HCT116 (cell line): ENCODE results near the gene CAMKMT. TPM values are rescaled to one million over a fixed set of nuclear protein-coding genes. Genes with fewer than 3 reads are reported as not detected.

Experiments used
- ATAC-seq: fragments of 200-7000 bp; cut with Tn5 transposase; 2 replicates; pipeline ENCODE4 v1.9.1; 2020; ENCODE audit warnings: mild to moderate bottlenecking, moderate library complexity
- BruUV-seq: library from RNA; stranded (reverse); fragments of 400-500 nt; replicated peaks from 2 replicates; lab custom pipeline; 2021; lab: Mats Ljungman, UMichigan
- CTCF ChIA-PET: fragments of 300-600 bp; sonication (Branson Sonifier 250); formaldehyde crosslinking; loops from one replicate; lab custom pipeline; 2021; ENCODE audit warnings: antibody characterized with exemption; lab: Charles Lee
- POLR2A ChIA-PET: fragments of 300-600, 350-600 bp; sonication (Branson Sonifier 250); formaldehyde crosslinking; loops from one replicate; lab custom pipeline; 2021; ENCODE audit warnings: antibody characterized with exemption; lab: Charles Lee
- RAD21 ChIA-PET, 2 experiments: fragments of 300-600 bp; sonication (Branson Sonifier 250); formaldehyde crosslinking; loops; one replicate each; lab custom pipeline; 2023; ENCODE audit warnings: low total read pairs in 2 of 2; ENCODE audit not compliant: uncharacterized antibody in 2 of 2, unreplicated experiment in 2 of 2, low non-redundant PET in 1 of 2; lab: Charles Lee
- DNase-seq: peaks from one replicate; pipeline ENCODE4 v3.0.0-alpha.2; 2010; ENCODE audit warnings: low read depth, low spot score
- H2AFZ ChIP-seq: fragments of 200-600 bp; shearing (Covaris generic), sonication (generic); 2 replicates; pipeline ENCODE4 v1.6.1; 2017; ENCODE audit warnings: low read depth, mixed run types, mixed read lengths, antibody characterized with exemption, low read length; ENCODE audit not compliant: poor library complexity, severe bottlenecking
- H3K27ac ChIP-seq: 2 replicates; pipeline ENCODE4 v1.5.1; 2012; ENCODE audit warnings: low read depth, low read length
- H3K27me3 ChIP-seq: fragments of 200-600 bp; sonication (generic); 2 replicates; pipeline ENCODE4 v1.6.1; 2016; ENCODE audit warnings: mixed run types, low read length, mixed read lengths; ENCODE audit not compliant: insufficient read depth
- H3K36me3 ChIP-seq, 2 experiments: fragments of 200-500 bp in 1 of 2; fragments of 200-600 bp in 1 of 2; sonication (Bioruptor generic) in 1 of 2; sonication (generic) in 1 of 2; 2 replicates each; pipeline versions ENCODE4 v1.5.1 to v1.6.1; 2014 to 2016; ENCODE audit warnings: low read length in 2 of 2, inconsistent platforms in 1 of 2, mixed read lengths in 1 of 2, mixed run types in 1 of 2; ENCODE audit not compliant: insufficient read depth in 2 of 2, control insufficient read depth in 1 of 2
- H3K4me1 ChIP-seq, 2 experiments: fragments of 200-600 bp in 1 of 2; sonication (generic) in 1 of 2; 2 replicates each; pipeline versions ENCODE4 v1.5.1 to v1.6.1; 2012 to 2017; ENCODE audit warnings: low read length in 2 of 2, inconsistent platforms in 1 of 2, mild to moderate bottlenecking in 1 of 2, mixed read lengths in 1 of 2, mixed run types in 1 of 2, moderate library complexity in 1 of 2; ENCODE audit not compliant: insufficient read depth in 2 of 2, control insufficient read depth in 1 of 2
- H3K4me2 ChIP-seq: fragments of 200-600 bp; sonication (generic); 2 replicates; pipeline ENCODE4 v1.6.1; 2017; ENCODE audit warnings: mixed run types, low read length, mixed read lengths
- H3K4me3 ChIP-seq, 2 experiments: fragments of 200-600 bp in 1 of 2; sonication (generic) in 1 of 2; replicated peaks in 1 of 2; 2 replicates each; pipeline ENCODE4 v1.5.1; 2011 to 2016; ENCODE audit warnings: low read length in 2 of 2, control low read depth in 1 of 2, low read depth in 1 of 2, mild to moderate bottlenecking in 1 of 2, mixed read lengths in 1 of 2, mixed run types in 1 of 2
- H3K79me2 ChIP-seq: fragments of 200-600 bp; sonication (generic); 2 replicates; pipeline ENCODE4 v1.6.1; 2017; ENCODE audit warnings: mild to moderate bottlenecking, mixed run types, low read length, moderate library complexity, mixed read lengths; ENCODE audit not compliant: insufficient read depth
- H3K9ac ChIP-seq: fragments of 200-600 bp; sonication (generic); 2 replicates; pipeline ENCODE4 v1.6.1; 2016; ENCODE audit warnings: low read length, mixed read lengths
- H3K9me2 ChIP-seq: fragments of 200-600 bp; sonication (generic), shearing (Covaris generic); 2 replicates; pipeline ENCODE4 v1.6.1; 2017; ENCODE audit warnings: mixed run types, mild to moderate bottlenecking, moderate library complexity; ENCODE audit not compliant: insufficient read depth
- H3K9me3 ChIP-seq, 2 experiments: fragments of 200-500 bp in 1 of 2; fragments of 200-600 bp in 1 of 2; sonication (Bioruptor generic) in 1 of 2; sonication (generic) in 1 of 2; 2 replicates each; pipeline ENCODE4 v1.6.1; 2014 to 2017; ENCODE audit warnings: low read length in 2 of 2, mixed read lengths in 2 of 2, inconsistent platforms in 1 of 2, low read depth in 1 of 2, mild to moderate bottlenecking in 1 of 2, mixed run types in 1 of 2, moderate library complexity in 1 of 2; ENCODE audit not compliant: control insufficient read depth in 1 of 2, insufficient read depth in 1 of 2
- H4K20me1 ChIP-seq: fragments of 200-600 bp; sonication (generic), shearing (Covaris generic); 2 replicates; pipeline ENCODE4 v1.6.1; 2017; ENCODE audit warnings: mixed run types, mild to moderate bottlenecking, moderate library complexity; ENCODE audit not compliant: insufficient read depth
- EZH2 ChIP-seq: fragments of 200-600 bp; sonication (generic); IDR thresholded peaks from 2 replicates; pipeline ENCODE4 v1.6.1; 2017; ENCODE audit warnings: antibody characterized with exemption, mixed run types
- POLR2A ChIP-seq: IDR thresholded peaks from 2 replicates; pipeline ENCODE4 v1.7.0; 2011; ENCODE audit warnings: borderline replicate concordance; ENCODE audit not compliant: insufficient read depth, insufficient read length; ENCODE audit errors: extremely low read depth
- SP1 ChIP-seq: IDR thresholded peaks from 2 replicates; pipeline ENCODE4 v1.6.1; 2012; ENCODE audit warnings: low read depth
- ZNF274 ChIP-seq: fragments of 200-500 bp; sonication (Bioruptor generic); IDR thresholded peaks from 2 replicates; pipeline ENCODE4 v1.6.1; 2014; ENCODE audit warnings: mild to moderate bottlenecking, low read depth, low read length, inconsistent platforms
- intact Hi-C: fragments of 100-400 bp; cut with micrococcal nuclease; formaldehyde crosslinking; loops from 2 replicates; pipeline ENCODE4 v1.10.0; 2022
- total RNA-seq: library from RNA; stranded (reverse); gene quantifications from one replicate; pipeline ENCODE4 v1.2.1, GENCODE V29; 2021; ENCODE audit not compliant: unreplicated experiment
- TF ChIP-seq, protein P1 (sequence below): IDR thresholded peaks from 2 replicates; pipeline ENCODE4 v1.6.1; 2012; ENCODE audit warnings: low read depth
- TF ChIP-seq, protein P2 (sequence below), 3 experiments: fragments of 200-600 bp in 1 of 3; sonication (generic) in 1 of 3; IDR thresholded peaks in 2 of 3; conservative IDR thresholded peaks in 1 of 3; 2 replicates each; pipeline ENCODE4 v1.5.1; 2012 to 2017; ENCODE audit warnings: low read depth in 2 of 3, low read length in 2 of 3, antibody characterized with exemption in 1 of 3, borderline replicate concordance in 1 of 3, control low read depth in 1 of 3, mild to moderate bottlenecking in 1 of 3, mixed read lengths in 1 of 3, mixed run types in 1 of 3, moderate library complexity in 1 of 3; ENCODE audit not compliant: insufficient read depth in 1 of 3
- TF ChIP-seq, protein P3 (sequence below): IDR thresholded peaks from 2 replicates; pipeline ENCODE4 v1.6.1; 2012

Gene CAMKMT
- total RNA-seq, 1 experiment from 2014 or later: 10.6 TPM

DNA sequence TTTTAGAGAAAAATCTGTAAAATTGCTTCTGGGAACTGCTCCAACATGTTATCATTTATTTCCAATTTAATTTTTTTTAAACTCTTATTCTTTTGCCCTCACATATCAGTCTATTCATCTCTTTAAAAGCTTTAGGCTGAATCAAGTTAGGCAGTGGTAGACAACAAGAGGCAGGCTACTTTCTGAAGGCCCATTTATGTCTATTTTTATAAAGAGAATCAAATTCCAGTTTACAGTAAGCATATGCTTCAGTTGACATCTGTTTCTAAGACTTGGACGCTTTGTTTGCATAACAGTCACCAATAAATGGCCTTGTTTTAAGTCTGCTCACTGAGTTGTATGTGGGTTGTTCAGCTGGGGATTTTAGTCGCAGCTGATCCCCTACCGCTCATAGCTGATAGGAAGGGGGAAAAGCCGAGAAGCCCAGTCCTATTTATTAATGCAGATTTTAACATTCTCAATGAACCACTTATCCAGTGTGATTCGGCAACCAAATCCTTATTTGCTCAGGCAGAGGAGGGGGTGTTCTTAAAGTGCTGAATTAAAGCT lies 319.3 kb downstream of the CAMKMT start:
- Histone ChIP-seq H3K9me2 (no peaks in the 10 kb centered on the region), H3K36me3 (no peaks in the 10 kb centered on the region), H3K4me2 (no peak overlapping the region), H3K27ac (no peak overlapping the region), H3K27me3 (no peaks in the 10 kb centered on the region), H3K4me3 (no peak overlapping the region), H3K4me1 (no peaks in the 10 kb centered on the region), H3K79me2 (no peaks in the 10 kb centered on the region), H2AFZ (no peak overlapping the region), H4K20me1 (no peaks in the 10 kb centered on the region), H3K9ac (no peak overlapping the region), H3K9me3 (no peaks in the 10 kb centered on the region)
- no TSS peak for BruUV-seq
- intact Hi-C loops: no loop called here
- ChIA-PET RAD21 (no interaction called here), POLR2A (no interaction called here), CTCF (no interaction called here)
- TF ChIP-seq EZH2 (no peak), POLR2A (no peak), ZNF274 (no peak), SP1 (no peak)
- TF ChIP-seq, protein P1, sequence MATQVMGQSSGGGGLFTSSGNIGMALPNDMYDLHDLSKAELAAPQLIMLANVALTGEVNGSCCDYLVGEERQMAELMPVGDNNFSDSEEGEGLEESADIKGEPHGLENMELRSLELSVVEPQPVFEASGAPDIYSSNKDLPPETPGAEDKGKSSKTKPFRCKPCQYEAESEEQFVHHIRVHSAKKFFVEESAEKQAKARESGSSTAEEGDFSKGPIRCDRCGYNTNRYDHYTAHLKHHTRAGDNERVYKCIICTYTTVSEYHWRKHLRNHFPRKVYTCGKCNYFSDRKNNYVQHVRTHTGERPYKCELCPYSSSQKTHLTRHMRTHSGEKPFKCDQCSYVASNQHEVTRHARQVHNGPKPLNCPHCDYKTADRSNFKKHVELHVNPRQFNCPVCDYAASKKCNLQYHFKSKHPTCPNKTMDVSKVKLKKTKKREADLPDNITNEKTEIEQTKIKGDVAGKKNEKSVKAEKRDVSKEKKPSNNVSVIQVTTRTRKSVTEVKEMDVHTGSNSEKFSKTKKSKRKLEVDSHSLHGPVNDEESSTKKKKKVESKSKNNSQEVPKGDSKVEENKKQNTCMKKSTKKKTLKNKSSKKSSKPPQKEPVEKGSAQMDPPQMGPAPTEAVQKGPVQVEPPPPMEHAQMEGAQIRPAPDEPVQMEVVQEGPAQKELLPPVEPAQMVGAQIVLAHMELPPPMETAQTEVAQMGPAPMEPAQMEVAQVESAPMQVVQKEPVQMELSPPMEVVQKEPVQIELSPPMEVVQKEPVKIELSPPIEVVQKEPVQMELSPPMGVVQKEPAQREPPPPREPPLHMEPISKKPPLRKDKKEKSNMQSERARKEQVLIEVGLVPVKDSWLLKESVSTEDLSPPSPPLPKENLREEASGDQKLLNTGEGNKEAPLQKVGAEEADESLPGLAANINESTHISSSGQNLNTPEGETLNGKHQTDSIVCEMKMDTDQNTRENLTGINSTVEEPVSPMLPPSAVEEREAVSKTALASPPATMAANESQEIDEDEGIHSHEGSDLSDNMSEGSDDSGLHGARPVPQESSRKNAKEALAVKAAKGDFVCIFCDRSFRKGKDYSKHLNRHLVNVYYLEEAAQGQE: no peak
- TF ChIP-seq, protein P2, sequence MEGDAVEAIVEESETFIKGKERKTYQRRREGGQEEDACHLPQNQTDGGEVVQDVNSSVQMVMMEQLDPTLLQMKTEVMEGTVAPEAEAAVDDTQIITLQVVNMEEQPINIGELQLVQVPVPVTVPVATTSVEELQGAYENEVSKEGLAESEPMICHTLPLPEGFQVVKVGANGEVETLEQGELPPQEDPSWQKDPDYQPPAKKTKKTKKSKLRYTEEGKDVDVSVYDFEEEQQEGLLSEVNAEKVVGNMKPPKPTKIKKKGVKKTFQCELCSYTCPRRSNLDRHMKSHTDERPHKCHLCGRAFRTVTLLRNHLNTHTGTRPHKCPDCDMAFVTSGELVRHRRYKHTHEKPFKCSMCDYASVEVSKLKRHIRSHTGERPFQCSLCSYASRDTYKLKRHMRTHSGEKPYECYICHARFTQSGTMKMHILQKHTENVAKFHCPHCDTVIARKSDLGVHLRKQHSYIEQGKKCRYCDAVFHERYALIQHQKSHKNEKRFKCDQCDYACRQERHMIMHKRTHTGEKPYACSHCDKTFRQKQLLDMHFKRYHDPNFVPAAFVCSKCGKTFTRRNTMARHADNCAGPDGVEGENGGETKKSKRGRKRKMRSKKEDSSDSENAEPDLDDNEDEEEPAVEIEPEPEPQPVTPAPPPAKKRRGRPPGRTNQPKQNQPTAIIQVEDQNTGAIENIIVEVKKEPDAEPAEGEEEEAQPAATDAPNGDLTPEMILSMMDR (IDR thresholded peaks at IDR 0.05 in 2 of 3, conservative IDR thresholded peaks at IDR 0.05 in 1 of 3; ENCODE audit: borderline replicate concordance in 1 of 3, insufficient read depth in 1 of 3, low read depth in 2 of 3, low read length in 2 of 3): no peak
- TF ChIP-seq, protein P3, sequence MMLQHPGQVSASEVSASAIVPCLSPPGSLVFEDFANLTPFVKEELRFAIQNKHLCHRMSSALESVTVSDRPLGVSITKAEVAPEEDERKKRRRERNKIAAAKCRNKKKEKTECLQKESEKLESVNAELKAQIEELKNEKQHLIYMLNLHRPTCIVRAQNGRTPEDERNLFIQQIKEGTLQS: no peak
- ATAC-seq (no peak), DNase-seq (no peak)
